ENCODE measurements around the gene NEUROD6.

GRCh38 chr7:31384466-31384865 lies 43.9 kb upstream of the NEUROD6 start:
- TF ChIP-seq TEAD4 (CRISPR knock-in tag; IDR thresholded peaks at IDR 0.05) (no peak), NR1H2 (CRISPR knock-in tag; IDR thresholded peaks at IDR 0.05) (no peak), SMAD4 (CRISPR knock-in tag; IDR thresholded peaks at IDR 0.05) (no peak), E2F4 (CRISPR knock-in tag; IDR thresholded peaks at IDR 0.05; ENCODE audit: borderline replicate concordance, low read depth) (no peak)
